Measurements from ENCODE around the gene CCDC126. TPM values are rescaled to one million over a fixed set of nuclear protein-coding genes. Genes with fewer than 3 reads are reported as not detected.

Gene CCDC126
- total and polyA plus RNA-seq, 2 of the 8 experiments (the other 6 are each of a cell fraction or from before 2014, with no cell fraction given) = 1.4 to 5.3 TPM

- TF ChIP-seq E2F6 (IDR thresholded peaks at IDR 0.05) = peak; percentile 68; the same call in 1 of the 2 replicates
- TF ChIP-seq CEBPB (IDR thresholded peaks at IDR 0.05; ENCODE audit: low read depth, low read length) = no peak
- no peak for TF ChIP-seq GTF2F1 (IDR thresholded peaks at IDR 0.05; ENCODE audit: borderline replicate concordance, low read depth, low read length)
- TF ChIP-seq SP1 (IDR thresholded peaks at IDR 0.05; ENCODE audit: low read depth, low read length) = peak; percentile 94
- TF ChIP-seq JUND (IDR thresholded peaks at IDR 0.05; ENCODE audit: low read length) = 0 out of 2 replicates have a peak, but pooled peaks have one; percentile 29
- TF ChIP-seq POU5F1 (IDR thresholded peaks at IDR 0.05; ENCODE audit: low read depth, low read length) = no peak
- 0 out of 3 replicates have a peak, but pooled peaks of 1 of the 2 experiments have one; percentile 18 for TF ChIP-seq EP300 (IDR thresholded peaks at IDR 0.05; ENCODE audit: borderline replicate concordance in 1 of 2, low read depth in 2 of 2, low read length in 2 of 2)
- peak in 1 of 2 experiments; percentile 24; a peak in 1 of 4 replicates for TF ChIP-seq HDAC2 (IDR thresholded peaks at IDR 0.05; ENCODE audit: borderline replicate concordance in 1 of 2, low read depth in 2 of 2, low read length in 2 of 2)
- peak; percentile 19 for TF ChIP-seq KDM4A (IDR thresholded peaks at IDR 0.05; ENCODE audit: low read depth, low read length, severe bottlenecking)
- TF ChIP-seq CHD2 (IDR thresholded peaks at IDR 0.05; ENCODE audit: low read length) = no peak
- peak; percentile 78 for TF ChIP-seq TBP (IDR thresholded peaks at IDR 0.05; ENCODE audit: low read depth, low read length)
- no peak for TF ChIP-seq RXRA (IDR thresholded peaks at IDR 0.05; ENCODE audit: insufficient read depth, low read depth, low read length)
- TF ChIP-seq RNF2 (IDR thresholded peaks at IDR 0.05; ENCODE audit: borderline replicate concordance, low read depth, low read length, missing control alignments, poor library complexity, severe bottlenecking) = no peak
- TF ChIP-seq CBX5 (IDR thresholded peaks at IDR 0.05; ENCODE audit: low read depth, low read length) = no peak
- no peak for TF ChIP-seq SRF (IDR thresholded peaks at IDR 0.05; ENCODE audit: low read depth, low read length)
- no peak for TF ChIP-seq CBX8 (IDR thresholded peaks at IDR 0.05; ENCODE audit: borderline replicate concordance, low read depth, low read length)
- peak; percentile 79 for TF ChIP-seq TEAD4 (IDR thresholded peaks at IDR 0.05; ENCODE audit: low read depth, low read length)
- no peak for TF ChIP-seq RAD21 (IDR thresholded peaks at IDR 0.05 in 1 of 2, conservative IDR thresholded peaks at IDR 0.05 in 1 of 2; ENCODE audit: low read depth in 2 of 2, low read length in 2 of 2)
- no peak for TF ChIP-seq SP2 (IDR thresholded peaks at IDR 0.05; ENCODE audit: low read length)
- TF ChIP-seq ZNF274 (IDR thresholded peaks at IDR 0.05; ENCODE audit: borderline replicate concordance, extremely low read depth, low read length) = no peak
- TF ChIP-seq RFX5 (IDR thresholded peaks at IDR 0.05; ENCODE audit: borderline replicate concordance, low read depth, low read length) = no peak
- no peak for TF ChIP-seq YY1 (IDR thresholded peaks at IDR 0.05; ENCODE audit: low read depth, low read length)
Measured at GRCh38 chr7:23680414-23681405, 83.5 kb downstream of the CCDC126 start (continued).
